HepG2 (cell line): Measurements from ENCODE around the gene AP2A2. TPM values are rescaled to one million over a fixed set of nuclear protein-coding genes. Genes with fewer than 3 reads are reported as not detected.
A peak's percentile ranks its signal among the peaks of the same experiment; 100 is the strongest.

ENCODE experiments used
- AGO1 ChIP-seq: fragments of 200-400 bp; formaldehyde crosslinking; IDR thresholded peaks from 2 replicates; pipeline ENCODE4 v1.6.1; 2017; ENCODE audit warnings: mild to moderate bottlenecking, low read depth, low read length, moderate library complexity; ENCODE audit not compliant: poor library complexity, severe bottlenecking
- GABPA ChIP-seq, 2 experiments: IDR thresholded peaks; 2 replicates each; pipeline ENCODE4 v1.6.1; 2011 to 2016; ENCODE audit warnings: low read depth in 2 of 2, low read length in 1 of 2, missing biosample characterization in 1 of 2, missing genetic modification characterization in 1 of 2
- JDP2 ChIP-seq: sonication (generic); formaldehyde crosslinking; IDR thresholded peaks from 2 replicates; pipeline ENCODE4 v1.8.1; 2022; ENCODE audit warnings: missing genetic modification reagents, borderline replicate concordance
- MBNL3 ChIP-seq: fragments of 250-450 bp; sonication (Bioruptor Pico); conservative IDR thresholded peaks from 2 replicates; pipeline ENCODE4 v1.8.0; 2022; ENCODE audit warnings: mild to moderate bottlenecking, inconsistent platforms
- MIER2 ChIP-seq: IDR thresholded peaks from 2 replicates; pipeline ENCODE4 v1.6.1; 2016; ENCODE audit warnings: missing biosample characterization, missing genetic modification reagents
- MTA3 ChIP-seq: sonication (generic); formaldehyde crosslinking; IDR thresholded peaks from 2 replicates; pipeline ENCODE4 v1.4.0; 2020; ENCODE audit warnings: missing genetic modification reagents
- MZF1 ChIP-seq: sonication (generic); formaldehyde crosslinking; IDR thresholded peaks from 2 replicates; pipeline ENCODE4 v1.8.1; 2023; ENCODE audit warnings: mild to moderate bottlenecking, missing genetic modification reagents, borderline replicate concordance
- NFYB ChIP-seq: sonication (generic); formaldehyde crosslinking; IDR thresholded peaks from 2 replicates; pipeline ENCODE4 v1.4.0; 2020; ENCODE audit warnings: missing genetic modification reagents
- POLR2AphosphoS2 ChIP-seq: IDR thresholded peaks from 2 replicates; pipeline ENCODE4 v1.6.1; 2011; ENCODE audit warnings: low read depth, low read length, improper control_type of control experiment
- PRPF4 ChIP-seq: fragments of 200-400 bp; formaldehyde crosslinking; IDR thresholded peaks from 2 replicates; pipeline ENCODE4 v1.6.1; 2016; ENCODE audit warnings: low read length, low read depth; ENCODE audit not compliant: poor library complexity, severe bottlenecking
- RAD21 ChIP-seq: fragments of 450-650 bp; formaldehyde crosslinking; IDR thresholded peaks from 2 replicates; pipeline ENCODE4 v1.5.0; 2020; ENCODE audit warnings: mild to moderate bottlenecking
- RBM22 ChIP-seq: fragments of 200-400 bp; formaldehyde crosslinking; optimal IDR thresholded peaks from 2 replicates; pipeline ENCODE3; 2017; ENCODE audit warnings: mild to moderate bottlenecking, low read length, moderate library complexity
- RFX3 ChIP-seq: IDR thresholded peaks from 2 replicates; pipeline ENCODE4 v1.6.1; 2016; ENCODE audit warnings: missing biosample characterization, missing genetic modification reagents
- SAFB2 ChIP-seq: sonication (generic); formaldehyde crosslinking; IDR thresholded peaks from 2 replicates; pipeline ENCODE4 v1.5.1; 2020; ENCODE audit warnings: missing genetic modification reagents, low read depth, mild to moderate bottlenecking, borderline replicate concordance
- SMC3 ChIP-seq: IDR thresholded peaks from 2 replicates; pipeline ENCODE4 v1.6.1; 2011; ENCODE audit warnings: low read length, improper control_type of control experiment
- STAG1 ChIP-seq: sonication (generic); formaldehyde crosslinking; IDR thresholded peaks from 2 replicates; pipeline ENCODE4 v1.4.0; 2020; ENCODE audit warnings: missing genetic modification reagents
- TBX2 ChIP-seq: sonication (generic); formaldehyde crosslinking; IDR thresholded peaks from 2 replicates; pipeline ENCODE4 v1.5.0; 2020; ENCODE audit warnings: missing genetic modification reagents, mild to moderate bottlenecking, borderline replicate concordance
- TOPORS ChIP-seq: sonication (generic); formaldehyde crosslinking; IDR thresholded peaks from 2 replicates; pipeline ENCODE4 v1.8.0; 2023; ENCODE audit warnings: mild to moderate bottlenecking, missing genetic modification reagents
- XBP1 ChIP-seq: sonication (generic); formaldehyde crosslinking; IDR thresholded peaks from 2 replicates; pipeline ENCODE4 v1.5.0; 2020; ENCODE audit warnings: missing genetic modification reagents
- ZFP41 ChIP-seq: sonication (generic); formaldehyde crosslinking; IDR thresholded peaks from 2 replicates; pipeline ENCODE4 v1.4.0; 2020; ENCODE audit warnings: mild to moderate bottlenecking, missing genetic modification reagents, borderline replicate concordance
- ZNF558 ChIP-seq: sonication (generic); formaldehyde crosslinking; IDR thresholded peaks from 2 replicates; pipeline ENCODE4 v1.9.0; 2022; ENCODE audit warnings: mild to moderate bottlenecking, missing genetic modification reagents, borderline replicate concordance
- ZNF616 ChIP-seq: sonication (generic); formaldehyde crosslinking; IDR thresholded peaks from 2 replicates; pipeline ENCODE4 v1.5.0; 2020; ENCODE audit warnings: low read depth, mild to moderate bottlenecking, missing genetic modification reagents
- ZNF703 ChIP-seq: sonication (generic); formaldehyde crosslinking; IDR thresholded peaks from 2 replicates; pipeline ENCODE4 v1.5.1; 2020; ENCODE audit warnings: missing genetic modification reagents, mild to moderate bottlenecking, moderate library complexity, borderline replicate concordance
- ZNF768 ChIP-seq: sonication (generic); formaldehyde crosslinking; IDR thresholded peaks from 2 replicates; pipeline ENCODE4 v1.4.0; 2020; ENCODE audit warnings: missing genetic modification reagents
- polyA plus RNA-seq, 8 experiments: library from polyadenylated mRNA; depleted of rRNA in 3 of 8; stranded (reverse) in 7 of 8; unstranded in 1 of 8; fragments of >200 nt; fragmentation: Illumina TruSeq in 4 of 8; extraction: Trizol in 4 of 8; gene quantifications; 2 replicates each; pipeline versions ENCODE4 v1.2.1 to v1.2.3, GENCODE V29; 2011 to 2016; ENCODE audit warnings: low read depth in 4 of 8, missing spikeins in 1 of 8, mixed read lengths in 1 of 8; ENCODE audit not compliant: insufficient read depth in 1 of 8
- total RNA-seq, 5 experiments: library from RNA; depleted of rRNA; stranded (reverse); fragments of >200 nt; fragmentation: Illumina TruSeq; extraction: Trizol; gene quantifications; 2 replicates each; pipeline ENCODE4 v1.2.3, GENCODE V29; 2016; ENCODE audit warnings: low read depth in 1 of 5
- TF ChIP-seq, protein P1 (sequence below): sonication (generic); formaldehyde crosslinking; IDR thresholded peaks from 2 replicates; pipeline ENCODE4 v1.8.1; 2023; ENCODE audit warnings: mild to moderate bottlenecking, missing genetic modification reagents
- TF ChIP-seq, protein P2 (sequence below): sonication (generic); formaldehyde crosslinking; IDR thresholded peaks from 2 replicates; pipeline ENCODE4 v1.4.0; 2020; ENCODE audit warnings: missing genetic modification reagents
- TF ChIP-seq, protein P3 (sequence below): sonication (generic); formaldehyde crosslinking; IDR thresholded peaks from 2 replicates; pipeline ENCODE4 v1.5.1; 2020; ENCODE audit warnings: mild to moderate bottlenecking, missing genetic modification reagents, moderate library complexity

Gene AP2A2
- total and polyA plus RNA-seq, 2 of the 13 experiments (the other 11 are each of a cell fraction or from before 2014, with no cell fraction given), result 25.7 to 75.7 TPM

DNA sequence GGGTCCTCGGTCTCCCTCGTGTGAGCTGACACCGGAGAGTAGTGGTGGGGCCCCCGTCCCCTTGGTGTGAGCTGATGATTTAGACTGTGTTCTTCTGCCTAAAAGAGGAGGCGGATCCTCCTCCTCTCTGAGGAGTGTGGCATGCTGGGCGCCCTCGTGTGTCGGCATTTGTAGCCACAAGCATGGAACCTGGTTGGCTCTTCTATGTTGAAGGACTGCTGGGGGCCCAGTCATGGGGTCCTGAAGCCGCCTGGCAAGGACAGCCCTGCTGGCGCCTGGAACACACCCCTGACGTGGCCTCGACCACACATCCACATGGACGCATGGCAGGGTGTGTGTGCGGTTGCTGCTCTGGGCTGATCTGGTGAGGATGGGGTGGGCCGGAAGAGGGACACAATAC, 50.2 kb downstream of the AP2A2 start (continued):
- TF ChIP-seq ZNF703, result no peak
- no peak for TF ChIP-seq ZNF616 (CRISPR knock-in tag)
- no peak for TF ChIP-seq JDP2 (CRISPR knock-in tag)
- no peak for TF ChIP-seq AGO1
- TF ChIP-seq, protein P1, sequence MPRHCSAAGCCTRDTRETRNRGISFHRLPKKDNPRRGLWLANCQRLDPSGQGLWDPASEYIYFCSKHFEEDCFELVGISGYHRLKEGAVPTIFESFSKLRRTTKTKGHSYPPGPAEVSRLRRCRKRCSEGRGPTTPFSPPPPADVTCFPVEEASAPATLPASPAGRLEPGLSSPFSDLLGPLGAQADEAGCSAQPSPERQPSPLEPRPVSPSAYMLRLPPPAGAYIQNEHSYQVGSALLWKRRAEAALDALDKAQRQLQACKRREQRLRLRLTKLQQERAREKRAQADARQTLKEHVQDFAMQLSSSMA (CRISPR knock-in tag), result no peak
- peak; percentile 56; the same call in 1 of the 2 replicates for TF ChIP-seq NFYB (CRISPR knock-in tag)
- TF ChIP-seq XBP1 (CRISPR knock-in tag), result no peak
- no peak for TF ChIP-seq PRPF4
- no peak for TF ChIP-seq RFX3 (CRISPR knock-in tag)
- no peak for TF ChIP-seq MTA3 (CRISPR knock-in tag)
- TF ChIP-seq RBM22, result peak; percentile 29
- TF ChIP-seq SMC3, result peak; percentile 35; the same call in 1 of the 2 replicates
- TF ChIP-seq, protein P2, sequence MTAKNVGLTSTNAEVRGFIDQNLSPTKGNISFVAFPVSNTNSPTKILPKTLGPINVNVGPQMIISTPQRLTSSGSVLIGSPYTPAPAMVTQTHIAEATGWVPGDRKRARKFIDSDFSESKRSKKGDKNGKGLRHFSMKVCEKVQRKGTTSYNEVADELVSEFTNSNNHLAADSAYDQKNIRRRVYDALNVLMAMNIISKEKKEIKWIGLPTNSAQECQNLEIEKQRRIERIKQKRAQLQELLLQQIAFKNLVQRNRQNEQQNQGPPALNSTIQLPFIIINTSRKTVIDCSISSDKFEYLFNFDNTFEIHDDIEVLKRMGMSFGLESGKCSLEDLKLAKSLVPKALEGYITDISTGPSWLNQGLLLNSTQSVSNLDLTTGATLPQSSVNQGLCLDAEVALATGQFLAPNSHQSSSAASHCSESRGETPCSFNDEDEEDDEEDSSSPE (CRISPR knock-in tag), result no peak
- TF ChIP-seq STAG1 (CRISPR knock-in tag), result peak; percentile 58
- TF ChIP-seq ZFP41, result no peak
- no peak for TF ChIP-seq ZNF768 (CRISPR knock-in tag)
- no peak for TF ChIP-seq GABPA (IDR thresholded peaks at IDR 0.05; ENCODE audit: low read depth, low read length)
- TF ChIP-seq GABPA (CRISPR knock-in tag; IDR thresholded peaks at IDR 0.05; ENCODE audit: low read depth), result no peak
- TF ChIP-seq TBX2 (CRISPR knock-in tag), result no peak
- no peak for TF ChIP-seq MZF1
- peak; percentile 82 for TF ChIP-seq RAD21
- TF ChIP-seq, protein P3, sequence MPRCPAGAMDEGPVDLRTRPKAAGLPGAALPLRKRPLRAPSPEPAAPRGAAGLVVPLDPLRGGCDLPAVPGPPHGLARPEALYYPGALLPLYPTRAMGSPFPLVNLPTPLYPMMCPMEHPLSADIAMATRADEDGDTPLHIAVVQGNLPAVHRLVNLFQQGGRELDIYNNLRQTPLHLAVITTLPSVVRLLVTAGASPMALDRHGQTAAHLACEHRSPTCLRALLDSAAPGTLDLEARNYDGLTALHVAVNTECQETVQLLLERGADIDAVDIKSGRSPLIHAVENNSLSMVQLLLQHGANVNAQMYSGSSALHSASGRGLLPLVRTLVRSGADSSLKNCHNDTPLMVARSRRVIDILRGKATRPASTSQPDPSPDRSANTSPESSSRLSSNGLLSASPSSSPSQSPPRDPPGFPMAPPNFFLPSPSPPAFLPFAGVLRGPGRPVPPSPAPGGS, result no peak
- no peak for TF ChIP-seq MIER2
- no peak for TF ChIP-seq TOPORS
- TF ChIP-seq MBNL3, result no peak
- no peak for TF ChIP-seq ZNF558 (CRISPR knock-in tag)
- TF ChIP-seq SAFB2 (CRISPR knock-in tag), result no peak
- no peak for TF ChIP-seq POLR2AphosphoS2
- TF ChIP-seq, all 625 proteins: peak for 9
